Tibial nerve (tissue), 4 donors: ENCODE measurements around the gene PCDHA3. TPM values are rescaled to one million over a fixed set of nuclear protein-coding genes. Genes with fewer than 3 reads are reported as not detected.
"Not testable (repeated sequence)": the region's sequence is repeated elsewhere in the genome, so short reads cannot be mapped to it uniquely, and the experiment has no call there.

Experiments used
- DNase-seq, 2 donors: peaks; one replicate each; pipeline ENCODE4 v3.0.0-alpha.2; 2019; ENCODE audit warnings: low spot score in 2 of 2
- H3K27ac ChIP-seq, 4 donors: fragments of 200-600 bp; sonication (generic) in 3 of 4; one replicate each; pipeline ENCODE4 v1.5.1; 2017 to 2019; ENCODE audit warnings: mild to moderate bottlenecking in 1 of 4
- H3K27me3 ChIP-seq, 2 donors: fragments of 200-600 bp; sonication (generic) in 1 of 2; one replicate each; pipeline versions ENCODE4 v1.5.1 to v1.6.0; 2017 to 2019
- H3K36me3 ChIP-seq, 3 donors: fragments of 200-600 bp; sonication (generic); one replicate each; pipeline ENCODE4 v1.5.1; 2018 to 2019
- H3K4me1 ChIP-seq, 4 donors: fragments of 200-600 bp; sonication (generic) in 3 of 4; one replicate each; pipeline ENCODE4 v1.5.1; 2017 to 2019
- H3K4me3 ChIP-seq, 4 donors: fragments of 200-600 bp; sonication (generic) in 3 of 4; one replicate each; pipeline ENCODE4 v1.5.1; 2017 to 2019; ENCODE audit warnings: mild to moderate bottlenecking in 1 of 4, moderate library complexity in 1 of 4
- H3K9me3 ChIP-seq, 4 donors: fragments of 200-600 bp; sonication (generic) in 3 of 4; one replicate each; pipeline ENCODE4 v1.5.1; 2017 to 2019
- EP300 ChIP-seq, 2 donors: sonication (generic); formaldehyde crosslinking; IDR thresholded peaks; one replicate each; pipeline ENCODE4 v1.6.1; 2017; ENCODE audit warnings: antibody characterized with exemption in 2 of 2, mild to moderate bottlenecking in 1 of 2
- POLR2A ChIP-seq, 2 donors: fragments of 450-650 bp; IDR thresholded peaks; one replicate each; pipeline ENCODE4 v1.6.1; 2017; ENCODE audit warnings: antibody characterized with exemption in 2 of 2, mild to moderate bottlenecking in 2 of 2, moderate library complexity in 2 of 2
- WGBS, 2 donors: methylation state at CpG; one replicate each; pipeline ENCODE4 v1.1.5; 2018; 5-methylcytosine and 5-hydroxymethylcytosine counted together
- total RNA-seq, 4 donors: library from RNA; depleted of rRNA; stranded (reverse); fragments of >200 nt; gene quantifications; one replicate each; pipeline ENCODE4 v1.1.0, GENCODE V29; 2016
- TF ChIP-seq, protein P1 (sequence below), 5 experiments: fragments of 200-600 bp in 3 of 5; fragments of 450-650 bp in 2 of 5; sonication (generic) in 3 of 5; IDR thresholded peaks; one replicate each; pipeline ENCODE4 v1.5.1; 2016 to 2019; ENCODE audit warnings: antibody characterized with exemption in 5 of 5, mild to moderate bottlenecking in 3 of 5, moderate library complexity in 2 of 5

The PCDHA3 gene
- total RNA-seq, 4 donors from 2014 or later: 0.84 to 3.5 (median 0.94) TPM

DNA sequence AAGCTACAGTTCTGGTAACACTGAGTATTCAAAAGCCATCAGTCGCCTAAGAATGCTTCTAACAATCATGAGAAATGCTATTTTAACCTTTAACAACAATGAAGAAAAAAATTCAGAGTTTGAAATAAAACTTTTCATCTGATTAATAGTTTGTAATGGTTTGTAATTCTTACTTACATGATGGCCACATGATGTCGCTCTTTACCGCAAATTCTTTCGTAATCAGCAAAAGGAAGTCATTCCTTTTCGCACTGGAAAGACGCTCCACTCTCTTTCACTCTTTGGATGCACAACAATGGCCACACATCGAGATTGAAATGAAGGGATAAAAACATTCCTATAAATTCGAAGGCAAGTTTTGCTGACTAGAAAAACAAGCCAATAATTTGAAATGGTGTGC is 33.1 kb downstream of the PCDHA3 start, which contains the start of gene PCDHA7:
Gene PCDHA7 (plus strand): TSS at position 277 of the 400 bp plus-strand sequence. CDS start 115 bp downstream, at position 392.
- no peaks in the 10 kb centered on the region for H3K27me3 ChIP-seq
- peak within 1 kb of the TSS in 1 of 4 donors; percentile 41 for H3K4me3 ChIP-seq

DNA sequence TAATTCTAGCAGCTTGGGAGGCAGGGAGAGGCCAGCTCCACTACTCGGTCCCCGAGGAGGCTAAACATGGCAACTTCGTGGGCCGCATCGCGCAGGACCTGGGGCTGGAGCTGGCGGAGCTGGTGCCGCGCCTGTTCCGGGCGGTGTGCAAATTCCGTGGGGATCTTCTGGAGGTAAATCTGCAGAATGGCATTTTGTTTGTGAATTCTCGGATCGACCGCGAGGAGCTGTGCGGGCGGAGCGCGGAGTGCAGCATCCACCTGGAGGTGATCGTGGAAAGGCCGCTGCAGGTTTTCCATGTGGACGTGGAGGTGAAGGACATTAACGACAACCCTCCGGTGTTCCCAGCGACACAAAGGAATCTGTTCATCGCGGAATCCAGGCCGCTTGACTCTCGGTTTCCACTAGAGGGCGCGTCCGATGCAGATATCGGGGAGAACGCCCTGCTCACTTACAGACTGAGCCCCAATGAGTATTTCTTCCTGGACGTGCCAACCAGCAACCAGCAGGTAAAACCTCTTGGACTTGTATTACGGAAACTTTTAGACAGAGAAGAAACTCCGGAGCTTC is 33.7 kb downstream of the PCDHA3 start:
- H3K4me1 ChIP-seq, DNase-seq, H3K27ac ChIP-seq, H3K27me3 ChIP-seq: not testable (repeated sequence)
- H3K4me3 ChIP-seq: peak overlapping the region in 1 of 4 donors; percentile 41
- H3K36me3 ChIP-seq: peaks cover 0 to 13% (median 0%) of the 10 kb centered on the region in 3 donors
- peaks cover 0 to 45% (median 4%) of the 10 kb centered on the region in 4 donors for H3K9me3 ChIP-seq
- WGBS, 2 donors: 8 to 21% methylated on average over 7 to 25 of the region's 38 CpGs

More for the DNA sequence above, 33.1 kb downstream of the PCDHA3 start, which contains the start of gene PCDHA7:
- no peaks in the 10 kb centered on the region for H3K4me1 ChIP-seq
- H3K27ac ChIP-seq: no peak within 1 kb of the TSS
- H3K36me3 ChIP-seq: peaks cover 0 to 16% (median 0%) of the 10 kb centered on the region in 3 donors
- H3K9me3 ChIP-seq: peaks cover 0 to 50% (median 4%) of the 10 kb centered on the region in 4 donors
- no peak for DNase-seq
- TF ChIP-seq, protein P1, sequence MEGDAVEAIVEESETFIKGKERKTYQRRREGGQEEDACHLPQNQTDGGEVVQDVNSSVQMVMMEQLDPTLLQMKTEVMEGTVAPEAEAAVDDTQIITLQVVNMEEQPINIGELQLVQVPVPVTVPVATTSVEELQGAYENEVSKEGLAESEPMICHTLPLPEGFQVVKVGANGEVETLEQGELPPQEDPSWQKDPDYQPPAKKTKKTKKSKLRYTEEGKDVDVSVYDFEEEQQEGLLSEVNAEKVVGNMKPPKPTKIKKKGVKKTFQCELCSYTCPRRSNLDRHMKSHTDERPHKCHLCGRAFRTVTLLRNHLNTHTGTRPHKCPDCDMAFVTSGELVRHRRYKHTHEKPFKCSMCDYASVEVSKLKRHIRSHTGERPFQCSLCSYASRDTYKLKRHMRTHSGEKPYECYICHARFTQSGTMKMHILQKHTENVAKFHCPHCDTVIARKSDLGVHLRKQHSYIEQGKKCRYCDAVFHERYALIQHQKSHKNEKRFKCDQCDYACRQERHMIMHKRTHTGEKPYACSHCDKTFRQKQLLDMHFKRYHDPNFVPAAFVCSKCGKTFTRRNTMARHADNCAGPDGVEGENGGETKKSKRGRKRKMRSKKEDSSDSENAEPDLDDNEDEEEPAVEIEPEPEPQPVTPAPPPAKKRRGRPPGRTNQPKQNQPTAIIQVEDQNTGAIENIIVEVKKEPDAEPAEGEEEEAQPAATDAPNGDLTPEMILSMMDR (IDR thresholded peaks at IDR 0.05): peak in 1 of 5 experiments; percentile 5
- TF ChIP-seq POLR2A (IDR thresholded peaks at IDR 0.05): no peak
- no peak for TF ChIP-seq EP300 (IDR thresholded peaks at IDR 0.05)
- WGBS, 2 donors: 10 to 19% methylated on average over 8 of the region's 8 CpGs

DNA sequence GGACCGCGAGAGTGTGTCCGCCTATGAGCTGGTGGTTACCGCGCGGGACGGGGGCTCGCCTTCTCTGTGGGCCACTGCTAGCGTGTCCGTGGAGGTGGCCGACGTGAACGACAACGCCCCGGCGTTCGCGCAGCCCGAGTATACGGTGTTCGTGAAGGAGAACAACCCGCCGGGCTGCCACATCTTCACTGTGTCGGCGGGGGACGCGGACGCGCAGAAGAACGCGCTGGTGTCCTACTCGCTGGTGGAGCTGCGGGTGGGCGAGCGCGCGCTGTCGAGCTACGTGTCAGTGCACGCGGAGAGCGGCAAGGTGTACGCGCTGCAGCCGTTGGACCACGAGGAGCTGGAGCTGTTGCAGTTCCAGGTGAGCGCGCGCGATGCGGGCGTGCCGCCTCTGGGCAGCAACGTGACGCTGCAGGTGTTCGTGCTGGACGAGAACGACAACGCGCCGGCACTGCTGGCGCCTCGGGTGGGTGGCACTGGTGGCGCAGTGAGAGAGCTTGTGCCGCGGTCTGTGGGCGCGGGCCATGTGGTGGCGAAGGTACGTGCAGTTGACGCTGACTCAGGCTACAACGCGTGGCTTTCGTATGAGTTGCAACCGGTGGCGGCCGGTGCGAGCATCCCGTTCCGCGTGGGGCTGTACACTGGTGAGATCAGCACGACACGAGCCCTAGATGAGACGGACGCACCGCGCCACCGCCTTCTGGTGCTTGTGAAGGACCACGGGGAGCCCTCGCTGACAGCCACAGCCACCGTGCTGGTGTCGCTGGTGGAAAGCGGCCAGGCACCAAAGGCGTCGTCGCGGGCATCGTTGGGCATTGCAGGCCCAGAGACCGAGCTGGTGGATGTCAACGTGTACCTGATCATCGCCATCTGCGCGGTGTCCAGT is 35.0 kb downstream of the PCDHA3 start:
- H3K27ac ChIP-seq: no peak overlapping the region
- peaks cover 0 to 6% (median 0%) of the 10 kb centered on the region in 3 donors for H3K36me3 ChIP-seq
- no peak overlapping the region for H3K4me3 ChIP-seq
- no peaks in the 10 kb centered on the region for H3K4me1 ChIP-seq
- DNase-seq: no peak
- H3K27me3 ChIP-seq: no peaks in the 10 kb centered on the region
- TF ChIP-seq POLR2A (IDR thresholded peaks at IDR 0.05) (no peak), EP300 (IDR thresholded peaks at IDR 0.05) (no peak)
- TF ChIP-seq, protein P1 (IDR thresholded peaks at IDR 0.05): no peak
- WGBS, 2 donors: 49 to 53% methylated on average over 59 to 74 of the region's 103 CpGs
- H3K9me3 ChIP-seq: peaks cover 0 to 37% (median 5%) of the 10 kb centered on the region in 4 donors

DNA sequence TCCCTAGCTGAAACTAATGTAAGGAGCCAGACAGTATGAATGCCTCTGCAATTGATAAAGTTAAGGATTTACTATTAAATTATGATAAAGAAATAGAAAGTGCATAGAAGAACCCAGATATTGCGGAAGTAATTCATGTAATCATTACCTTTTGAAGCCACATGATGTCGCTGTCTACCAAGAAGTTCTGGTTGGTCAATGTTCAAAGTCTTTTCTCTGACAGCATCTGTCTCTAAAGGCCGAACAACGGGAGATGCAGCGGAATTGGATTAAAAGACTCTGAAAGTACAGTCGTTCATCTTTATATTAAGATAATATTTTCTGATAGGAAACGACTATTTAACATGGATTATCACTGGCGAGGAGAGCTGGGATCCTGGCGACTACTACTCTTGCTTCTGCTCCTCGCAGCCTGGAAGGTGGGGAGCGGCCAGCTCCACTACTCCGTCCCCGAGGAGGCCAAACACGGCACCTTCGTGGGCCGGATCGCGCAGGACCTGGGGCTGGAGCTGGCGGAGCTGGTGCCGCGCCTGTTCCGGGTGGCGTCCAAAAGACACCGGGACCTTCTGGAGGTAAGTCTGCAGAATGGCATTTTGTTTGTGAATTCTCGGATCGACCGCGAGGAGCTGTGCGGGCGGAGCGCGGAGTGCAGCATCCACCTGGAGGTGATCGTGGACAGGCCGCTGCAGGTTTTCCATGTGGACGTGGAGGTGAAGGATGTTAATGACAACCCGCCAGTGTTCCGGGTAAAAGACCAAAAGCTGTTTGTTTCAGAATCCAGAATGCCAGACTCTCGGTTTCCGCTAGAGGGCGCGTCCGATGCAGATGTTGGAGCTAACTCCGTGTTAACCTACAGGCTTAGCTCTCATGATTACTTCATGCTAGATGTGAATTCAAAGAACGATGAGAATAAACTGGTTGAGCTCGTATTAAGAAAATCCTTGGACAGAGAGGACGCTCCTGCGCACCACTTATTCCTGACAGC is 40.4 kb downstream of the PCDHA3 start, which contains the start of gene PCDHA8:
Gene PCDHA8 (plus strand): TSS at position 210 of the 985 bp plus-strand sequence. CDS start 135 bp downstream, at position 345.
- 23 to 30% methylated on average over 32 to 47 of the region's 47 CpGs for WGBS, 2 donors
- Histone ChIP-seq H3K27ac (no peak within 1 kb of the TSS), H3K4me1 (no peaks in the 10 kb centered on the region), H3K36me3 (no peaks in the 10 kb centered on the region), H3K9me3 (peaks cover 0 to 48% (median 6%) of the 10 kb centered on the region in 4 donors), H3K27me3 (no peaks in the 10 kb centered on the region), H3K4me3 (no peak within 1 kb of the TSS)
- DNase-seq: no peak
- TF ChIP-seq POLR2A (IDR thresholded peaks at IDR 0.05) (no peak), EP300 (IDR thresholded peaks at IDR 0.05) (no peak)
- TF ChIP-seq, protein P1 (IDR thresholded peaks at IDR 0.05): no peak
